Measurements from ENCODE around the gene MCOLN2. TPM values are rescaled to one million over a fixed set of nuclear protein-coding genes. Genes with fewer than 3 reads are reported as not detected.

The MCOLN2 gene
- total and polyA plus RNA-seq, 2 of the 13 experiments (the other 11 are each of a cell fraction or from before 2014, with no cell fraction given), result not detected

DNA sequence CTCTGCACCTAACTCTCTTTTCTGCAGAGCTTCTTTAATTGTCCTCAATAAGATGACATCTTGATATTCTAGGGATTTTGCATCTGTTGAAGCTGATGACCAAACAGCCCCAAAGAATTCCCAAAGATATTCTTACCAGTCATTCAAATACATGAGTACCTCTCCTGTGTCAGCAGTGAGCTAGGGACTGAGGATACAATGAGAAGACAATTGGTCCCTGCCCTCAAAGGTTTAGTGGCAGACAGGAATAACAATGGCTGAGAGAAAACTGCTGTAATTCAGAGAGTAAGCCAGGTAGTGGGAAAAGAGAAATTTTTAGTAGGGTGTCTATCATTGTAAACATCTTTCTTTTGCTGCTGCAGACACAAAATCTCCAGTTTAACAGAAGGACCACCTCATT, 45.5 kb upstream of the MCOLN2 start:
- ChIA-PET CTCF (ENCODE audit: low intra/inter-chr PET ratio, low total read pairs) (no interaction called here), POLR2A (no interaction called here)
- TF ChIP-seq, protein P1, sequence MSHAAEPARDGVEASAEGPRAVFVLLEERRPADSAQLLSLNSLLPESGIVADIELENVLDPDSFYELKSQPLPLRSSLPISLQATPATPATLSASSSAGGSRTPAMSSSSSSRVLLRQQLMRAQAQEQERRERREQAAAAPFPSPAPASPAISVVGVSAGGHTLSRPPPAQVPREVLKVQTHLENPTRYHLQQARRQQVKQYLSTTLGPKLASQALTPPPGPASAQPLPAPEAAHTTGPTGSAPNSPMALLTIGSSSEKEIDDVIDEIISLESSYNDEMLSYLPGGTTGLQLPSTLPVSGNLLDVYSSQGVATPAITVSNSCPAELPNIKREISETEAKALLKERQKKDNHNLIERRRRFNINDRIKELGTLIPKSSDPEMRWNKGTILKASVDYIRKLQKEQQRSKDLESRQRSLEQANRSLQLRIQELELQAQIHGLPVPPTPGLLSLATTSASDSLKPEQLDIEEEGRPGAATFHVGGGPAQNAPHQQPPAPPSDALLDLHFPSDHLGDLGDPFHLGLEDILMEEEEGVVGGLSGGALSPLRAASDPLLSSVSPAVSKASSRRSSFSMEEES (CRISPR knock-in tag; IDR thresholded peaks at IDR 0.05), result no peak
- TF ChIP-seq FLYWCH1 (CRISPR knock-in tag; IDR thresholded peaks at IDR 0.05), result no peak
- no peak for TF ChIP-seq PAWR (CRISPR knock-in tag; IDR thresholded peaks at IDR 0.05; ENCODE audit: borderline replicate concordance)
- TF ChIP-seq ZKSCAN5 (CRISPR knock-in tag; IDR thresholded peaks at IDR 0.05), result no peak
- TF ChIP-seq FOXP1 (IDR thresholded peaks at IDR 0.05), result no peak
- no peak for TF ChIP-seq FOXP1 (CRISPR knock-in tag; IDR thresholded peaks at IDR 0.05)
- TF ChIP-seq ZNF737 (CRISPR knock-in tag; IDR thresholded peaks at IDR 0.05; ENCODE audit: borderline replicate concordance), result no peak
- no peak for TF ChIP-seq ZNF234 (CRISPR knock-in tag; conservative IDR thresholded peaks at IDR 0.05)
- no peak for TF ChIP-seq ZNF121 (CRISPR knock-in tag; IDR thresholded peaks at IDR 0.05)
- TF ChIP-seq ERF (CRISPR knock-in tag; IDR thresholded peaks at IDR 0.05), result no peak
- TF ChIP-seq ELF3 (CRISPR knock-in tag; IDR thresholded peaks at IDR 0.05), result no peak
- DNase-seq (ENCODE audit: low spot score) (no peak), FAIRE-seq (no peak), ATAC-seq (no peak)
- Histone ChIP-seq H3K27me3 (ENCODE audit: control insufficient read depth in 1 of 2, insufficient read depth in 2 of 2, low read length in 2 of 2) (peaks cover 0 to 19% of the 10 kb centered on the region in 2 experiments; a peak in 4 of 5 replicates), H3K36me3 (replicated peaks in 1 of 2; ENCODE audit: control insufficient read depth in 1 of 2, insufficient read depth in 2 of 2, low read length in 2 of 2) (no peaks in the 10 kb centered on the region), H3K4me3 (replicated peaks in 1 of 3; ENCODE audit: insufficient read depth in 1 of 3, low read depth in 2 of 3, low read length in 3 of 3) (no peak overlapping the region), H3K4me2 (ENCODE audit: low read depth, low read length) (no peak overlapping the region), H2AFZ (ENCODE audit: low read length) (no peak overlapping the region), H4K20me1 (ENCODE audit: insufficient read depth, low read length) (no peaks in the 10 kb centered on the region), H3K9ac (ENCODE audit: insufficient read depth, low read depth, low read length) (no peak overlapping the region), H3K79me2 (ENCODE audit: insufficient read depth, low read length) (no peaks in the 10 kb centered on the region), H3K4me1 (ENCODE audit: insufficient read depth, low read length) (no peaks in the 10 kb centered on the region), H3K27ac (ENCODE audit: extremely low read length, insufficient read depth, low read length) (no peak overlapping the region), H3K9me3 (ENCODE audit: low read length) (no peaks in the 10 kb centered on the region)
- in situ Hi-C loops (cut with HindIII; ENCODE audit: extremely low pct_ligation_motif_present, low pct_unique_long_range_greater_than_20kb), result no loop called here
- no TSS peak for BruUV-seq (replicated peaks)
- intact Hi-C loops (cut with micrococcal nuclease; ENCODE audit: unreplicated experiment), result no loop called here

Data from HepG2 (cell line).